ENCODE data around the gene CSF1R. TPM values are rescaled to one million over a fixed set of nuclear protein-coding genes. Genes with fewer than 3 reads are reported as not detected.

CSF1R gene
- total and polyA plus RNA-seq, 2 donors from 2014 or later = 7.5 to 55.8 TPM

- intact Hi-C loops (cut with DNase I) = no loop called here
- FAIRE-seq = no peak
- TF ChIP-seq, protein P1, sequence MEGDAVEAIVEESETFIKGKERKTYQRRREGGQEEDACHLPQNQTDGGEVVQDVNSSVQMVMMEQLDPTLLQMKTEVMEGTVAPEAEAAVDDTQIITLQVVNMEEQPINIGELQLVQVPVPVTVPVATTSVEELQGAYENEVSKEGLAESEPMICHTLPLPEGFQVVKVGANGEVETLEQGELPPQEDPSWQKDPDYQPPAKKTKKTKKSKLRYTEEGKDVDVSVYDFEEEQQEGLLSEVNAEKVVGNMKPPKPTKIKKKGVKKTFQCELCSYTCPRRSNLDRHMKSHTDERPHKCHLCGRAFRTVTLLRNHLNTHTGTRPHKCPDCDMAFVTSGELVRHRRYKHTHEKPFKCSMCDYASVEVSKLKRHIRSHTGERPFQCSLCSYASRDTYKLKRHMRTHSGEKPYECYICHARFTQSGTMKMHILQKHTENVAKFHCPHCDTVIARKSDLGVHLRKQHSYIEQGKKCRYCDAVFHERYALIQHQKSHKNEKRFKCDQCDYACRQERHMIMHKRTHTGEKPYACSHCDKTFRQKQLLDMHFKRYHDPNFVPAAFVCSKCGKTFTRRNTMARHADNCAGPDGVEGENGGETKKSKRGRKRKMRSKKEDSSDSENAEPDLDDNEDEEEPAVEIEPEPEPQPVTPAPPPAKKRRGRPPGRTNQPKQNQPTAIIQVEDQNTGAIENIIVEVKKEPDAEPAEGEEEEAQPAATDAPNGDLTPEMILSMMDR (IDR thresholded peaks at IDR 0.05; ENCODE audit: borderline replicate concordance, extremely low read depth, insufficient read depth) = no peak
These were observed 14.7 kb upstream of the CSF1R start for GRCh38 chr5:150101023-150101422.

DNA sequence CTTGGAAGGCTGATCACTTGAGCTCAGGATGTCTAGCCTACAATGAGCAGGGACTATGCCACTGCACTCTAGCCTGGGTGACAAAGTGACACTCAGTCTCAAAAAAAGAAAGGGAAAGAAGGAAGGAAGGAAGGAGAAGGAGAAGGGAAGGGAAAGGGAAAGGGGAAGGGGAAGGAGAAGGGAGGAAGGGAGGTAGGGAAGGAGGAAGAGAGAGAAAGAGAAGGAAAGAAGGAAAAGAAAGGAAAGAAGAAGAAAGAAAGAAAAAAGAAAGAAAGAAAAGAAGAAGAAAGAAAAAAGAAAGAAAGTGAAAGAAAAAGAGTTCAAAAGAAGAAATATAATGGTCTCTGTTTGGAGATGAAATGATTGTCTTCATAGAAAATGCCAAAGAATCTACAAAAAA is 10.8 kb upstream of the CSF1R start:
- TF ChIP-seq, protein P1 (IDR thresholded peaks at IDR 0.05; ENCODE audit: borderline replicate concordance, extremely low read depth, insufficient read depth) = no peak
- Histone ChIP-seq H3K36me3 (ENCODE audit: control insufficient read depth in 2 of 3, insufficient read depth in 3 of 3, low read length in 3 of 3) (no peaks in the 10 kb centered on the region), H3K4me3 (ENCODE audit: low read length in 3 of 3) (no peak overlapping the region), H3K9ac (ENCODE audit: low read length in 3 of 3) (no peak overlapping the region), H3K27ac (ENCODE audit: low read depth in 2 of 2, low read length in 2 of 2) (no peak overlapping the region), H3K4me1 (ENCODE audit: control insufficient read depth in 2 of 3, insufficient read depth in 2 of 3, low read depth in 1 of 3, low read length in 3 of 3) (no peaks in the 10 kb centered on the region), H3K9me3 (ENCODE audit: control insufficient read depth in 2 of 3, insufficient read depth in 1 of 3, low read length in 3 of 3) (no peaks in the 10 kb centered on the region), H3K27me3 (ENCODE audit: control insufficient read depth, insufficient read depth, low read length) (no peaks in the 10 kb centered on the region)
- intact Hi-C loops (cut with DNase I) = no loop called here
- DNase-seq (no peak), FAIRE-seq (no peak)

More at GRCh38 chr5:150101023-150101422, 14.7 kb upstream of the CSF1R start:
- H3K27me3 ChIP-seq (ENCODE audit: control insufficient read depth, insufficient read depth, low read length) = no peaks in the 10 kb centered on the region
- H3K9ac ChIP-seq (ENCODE audit: low read length in 3 of 3) = no peak overlapping the region
- H3K9me3 ChIP-seq (ENCODE audit: control insufficient read depth in 2 of 3, insufficient read depth in 1 of 3, low read length in 3 of 3) = no peaks in the 10 kb centered on the region
- no peak overlapping the region for H3K4me3 ChIP-seq (ENCODE audit: low read length in 3 of 3)
- no peaks in the 10 kb centered on the region for H3K36me3 ChIP-seq (ENCODE audit: control insufficient read depth in 2 of 3, insufficient read depth in 3 of 3, low read length in 3 of 3)
- no peak overlapping the region for H3K27ac ChIP-seq (ENCODE audit: low read depth in 2 of 2, low read length in 2 of 2)
- no peaks in the 10 kb centered on the region for H3K4me1 ChIP-seq (ENCODE audit: control insufficient read depth in 2 of 3, insufficient read depth in 2 of 3, low read depth in 1 of 3, low read length in 3 of 3)
- no peak for DNase-seq

- H3K9me3 ChIP-seq (ENCODE audit: control insufficient read depth in 2 of 3, insufficient read depth in 1 of 3, low read length in 3 of 3) = no peaks in the 10 kb centered on the region
- H3K9ac ChIP-seq (ENCODE audit: low read length in 3 of 3) = no peak overlapping the region
- no peaks in the 10 kb centered on the region for H3K4me1 ChIP-seq (ENCODE audit: control insufficient read depth in 2 of 3, insufficient read depth in 2 of 3, low read depth in 1 of 3, low read length in 3 of 3)
- DNase-seq (no peak), FAIRE-seq (no peak)
- no peaks in the 10 kb centered on the region for H3K27me3 ChIP-seq (ENCODE audit: control insufficient read depth, insufficient read depth, low read length)
- no peaks in the 10 kb centered on the region for H3K36me3 ChIP-seq (ENCODE audit: control insufficient read depth in 2 of 3, insufficient read depth in 3 of 3, low read length in 3 of 3)
- TF ChIP-seq, protein P1 (IDR thresholded peaks at IDR 0.05; ENCODE audit: borderline replicate concordance, extremely low read depth, insufficient read depth) = no peak
- intact Hi-C loops (cut with DNase I) = no loop called here
- no peak overlapping the region for H3K4me3 ChIP-seq (ENCODE audit: low read length in 3 of 3)
- H3K27ac ChIP-seq (ENCODE audit: low read depth in 2 of 2, low read length in 2 of 2) = no peak overlapping the region
These were observed 5.9 kb upstream of the CSF1R start for GRCh38 chr5:150092159-150092787.

Measured in kidney (tissue), 14 donors.